GM21390 (cell line): ENCODE results near the gene ELAVL1.

Experiments
- ATAC-seq: cut with Tn5 transposase; IDR thresholded peaks from one replicate; pipeline ENCODE4 v1.9.1; 2021; ENCODE audit not compliant: unreplicated experiment

Gene ELAVL1

DNA sequence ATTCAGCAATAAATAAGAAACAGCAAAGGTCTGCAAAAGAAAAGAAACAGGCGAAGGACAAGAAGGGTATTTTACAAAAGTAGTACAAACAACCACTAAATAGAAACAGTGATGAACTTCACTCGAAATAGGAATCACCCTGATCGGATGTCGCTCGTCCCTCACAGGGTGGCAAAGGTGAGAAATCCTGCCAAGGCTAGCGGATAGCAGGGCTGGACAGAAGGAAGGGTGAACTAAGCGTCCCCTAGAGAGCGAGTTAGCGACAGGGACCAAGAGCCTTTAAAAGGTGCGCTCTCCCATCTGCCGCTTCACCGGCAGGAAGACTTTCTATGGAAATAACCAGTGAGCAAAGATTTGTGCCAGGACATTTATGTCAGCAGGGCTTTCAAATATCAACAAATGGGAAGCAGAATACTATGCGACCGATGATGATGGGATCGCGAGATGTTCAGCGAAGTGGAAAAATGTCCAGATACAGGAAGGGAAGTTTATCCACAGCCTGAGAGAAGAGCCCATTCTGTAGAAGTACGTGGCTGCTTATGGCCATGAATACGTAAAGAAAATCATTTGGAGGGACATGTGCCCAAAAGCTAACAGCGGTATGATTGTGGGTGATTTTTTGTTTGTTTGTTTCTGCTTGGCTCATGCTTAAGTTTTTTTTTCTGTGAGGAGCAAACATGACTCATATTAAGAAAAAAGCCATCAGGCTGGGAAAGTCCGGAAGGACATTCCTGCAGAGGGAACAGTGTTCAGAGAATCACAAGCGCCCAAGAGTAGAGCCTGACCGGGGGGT is 18.9 kb downstream of the ELAVL1 start:
- no peak for ATAC-seq

DNA sequence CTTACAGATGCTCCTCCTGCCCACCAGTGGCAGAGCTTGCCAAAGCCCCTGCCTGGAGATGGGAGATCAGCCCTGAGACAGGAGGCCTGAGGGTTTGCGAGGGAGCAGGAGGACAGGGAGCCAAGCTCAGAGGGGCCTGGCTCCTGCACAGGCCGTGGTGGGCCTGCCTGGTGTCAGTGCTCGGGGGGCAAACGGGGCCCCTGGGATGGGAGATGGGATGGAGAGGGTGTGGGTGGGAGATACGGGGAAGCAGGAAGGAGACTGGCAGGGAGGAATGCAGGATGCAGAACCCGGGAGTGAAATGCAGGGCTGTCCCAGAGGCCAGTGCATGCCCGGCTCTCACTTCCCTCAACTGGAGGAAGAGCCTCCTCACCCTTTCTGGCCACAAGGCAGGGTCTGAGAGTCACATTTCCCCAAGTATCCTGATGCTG is 19.9 kb downstream of the ELAVL1 start:
- no peak for ATAC-seq

DNA sequence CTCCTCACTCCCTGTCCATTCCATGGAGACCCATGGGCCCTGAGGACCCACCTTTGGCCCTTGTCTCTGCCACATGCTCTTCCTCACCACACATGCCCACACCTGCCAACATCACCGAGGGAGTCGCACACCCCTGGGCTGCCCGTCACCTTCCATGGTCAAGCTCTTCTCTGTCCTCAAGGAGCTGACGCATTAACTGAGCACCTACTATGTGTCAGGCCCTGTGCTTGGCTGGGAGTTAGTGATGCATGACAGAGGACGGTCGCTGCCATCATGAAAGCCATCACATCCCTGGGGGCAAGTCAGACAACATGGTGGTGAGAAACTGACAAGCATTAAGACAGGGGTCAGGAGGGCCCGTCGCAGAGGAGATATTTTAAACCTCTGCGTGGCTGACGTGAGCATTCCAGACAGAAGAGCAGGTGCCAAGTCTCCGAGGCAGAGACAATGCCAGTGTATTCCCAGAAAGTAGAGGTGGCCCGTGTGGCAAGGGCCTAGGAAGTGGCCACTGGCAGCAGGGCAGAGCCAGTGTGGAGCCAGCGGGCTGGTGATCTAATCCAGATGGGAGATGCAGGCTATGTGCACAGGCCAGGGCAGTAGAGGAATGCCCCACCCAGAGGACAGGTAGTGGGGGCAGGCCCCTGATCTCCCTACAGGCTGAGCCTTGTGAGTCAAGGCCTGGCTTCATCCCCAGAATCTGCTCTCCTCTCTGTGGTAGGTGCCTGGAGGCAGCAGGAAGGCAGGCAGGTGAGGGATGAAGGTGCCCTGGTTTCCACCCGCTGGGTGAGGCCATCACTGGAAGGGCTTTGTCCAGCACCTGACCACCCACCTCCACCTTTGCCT is 21.2 kb downstream of the ELAVL1 start:
- no peak for ATAC-seq

GRCh38 chr19:7983286-7983950 is 22.0 kb downstream of the ELAVL1 start:
- no peak for ATAC-seq

- no peak for ATAC-seq
Observed at GRCh38 chr19:7982651-7983099, 22.8 kb downstream of the ELAVL1 start.

GRCh38 chr19:7982103-7982502 is 23.3 kb downstream of the ELAVL1 start:
- no peak for ATAC-seq

DNA sequence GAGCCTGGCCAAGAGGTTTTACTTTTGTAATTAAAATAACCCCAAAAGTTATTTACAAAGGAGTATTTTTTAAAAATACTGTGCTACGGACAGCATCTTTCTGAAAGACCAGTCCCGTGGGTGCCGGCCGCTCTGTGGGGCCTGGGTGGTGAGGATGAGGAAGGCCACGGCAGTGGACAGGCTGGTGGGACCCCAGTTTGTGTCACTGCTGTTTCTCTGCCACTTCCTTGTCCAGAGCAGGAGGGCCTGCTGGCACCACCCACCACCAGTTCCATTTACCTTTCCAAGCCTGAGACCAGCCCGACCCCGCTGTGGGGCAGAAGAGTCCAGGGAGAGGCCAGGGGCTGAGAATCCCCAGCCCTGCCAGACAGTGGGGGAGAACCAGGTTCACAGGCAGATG is 23.8 kb downstream of the ELAVL1 start:
- no peak for ATAC-seq

DNA sequence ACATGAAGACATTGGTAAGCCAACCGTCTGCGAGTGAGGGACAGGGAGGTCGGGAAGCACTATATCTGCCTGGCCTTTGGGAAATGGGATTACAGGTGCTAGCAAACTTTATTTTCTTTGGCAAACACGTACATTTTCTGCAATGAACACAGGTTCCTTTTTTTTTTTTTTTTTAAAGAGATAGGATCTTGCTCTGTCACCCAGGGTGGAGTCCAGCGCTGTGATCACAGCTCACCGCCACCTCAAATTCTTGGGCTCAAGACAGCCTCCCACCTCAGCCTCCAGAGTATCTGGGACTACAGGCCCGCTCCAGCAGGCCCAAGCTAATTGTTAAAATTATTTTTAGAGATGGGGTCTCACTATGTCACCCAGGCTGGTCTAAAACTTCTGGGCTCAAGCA is 24.2 kb downstream of the ELAVL1 start:
- no peak for ATAC-seq

DNA sequence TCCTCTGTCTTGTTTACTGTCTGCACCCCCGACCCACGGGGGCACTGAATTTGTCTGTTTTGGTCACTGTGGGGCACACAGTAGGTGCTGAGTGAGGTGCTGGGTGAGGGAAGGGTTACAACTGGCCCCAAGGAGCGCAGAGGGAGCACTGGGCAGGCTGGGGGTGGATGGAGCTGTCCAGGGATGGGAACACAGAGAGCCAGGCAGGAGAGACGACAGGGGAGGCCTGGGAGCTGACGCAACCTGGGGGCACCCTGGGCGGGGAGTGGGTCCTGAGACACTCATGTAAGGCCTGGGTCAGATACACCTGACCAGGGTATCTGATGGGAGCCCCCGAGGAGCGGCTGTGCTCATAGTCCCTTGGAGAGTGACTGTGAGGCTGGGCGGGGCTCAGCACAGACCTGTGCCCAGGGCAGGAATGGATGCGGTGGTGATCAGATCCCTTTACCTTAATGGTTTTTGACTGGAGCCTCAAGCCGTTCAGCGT is 24.8 kb downstream of the ELAVL1 start:
- no peak for ATAC-seq

DNA sequence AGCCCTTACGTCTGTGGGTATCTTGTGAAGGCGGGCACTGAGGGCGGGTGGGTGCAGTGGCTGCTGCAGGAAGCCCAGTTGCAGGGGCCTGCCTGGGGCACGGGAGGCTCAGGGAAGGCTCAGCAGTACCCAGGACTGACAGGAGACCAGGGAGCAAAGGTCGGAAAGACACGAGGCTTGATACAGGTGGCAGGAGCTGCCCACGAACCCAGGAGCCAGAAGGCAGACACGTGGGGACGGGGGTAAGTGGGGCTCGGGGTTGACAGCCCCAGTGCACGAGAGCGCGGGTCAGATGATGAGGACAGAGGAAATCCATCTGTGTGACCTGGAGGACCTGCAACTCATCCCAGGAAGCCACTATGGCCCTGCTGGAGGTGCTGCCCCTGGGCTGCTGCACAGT is 25.3 kb downstream of the ELAVL1 start:
- no peak for ATAC-seq

DNA sequence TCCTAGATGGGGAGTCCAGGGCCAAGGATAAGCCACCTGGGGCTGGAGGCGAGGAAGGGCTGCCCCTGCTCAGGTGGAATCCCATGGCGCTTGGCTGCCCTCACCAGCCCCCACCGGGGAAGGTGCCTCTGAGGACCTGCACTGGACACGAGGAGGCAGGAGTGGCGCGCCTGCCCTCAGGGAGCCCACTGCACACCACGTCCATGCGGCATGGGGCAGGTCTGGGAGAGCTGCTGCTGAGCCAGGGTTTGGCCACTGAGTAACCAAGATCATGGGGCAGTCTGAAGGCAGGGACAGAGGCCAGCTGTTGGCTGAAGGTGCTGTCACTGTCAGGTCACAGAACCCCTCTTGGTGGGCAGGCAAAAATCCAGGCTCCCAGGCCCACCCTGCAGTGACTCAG is 25.9 kb downstream of the ELAVL1 start:
- ATAC-seq = no peak

DNA sequence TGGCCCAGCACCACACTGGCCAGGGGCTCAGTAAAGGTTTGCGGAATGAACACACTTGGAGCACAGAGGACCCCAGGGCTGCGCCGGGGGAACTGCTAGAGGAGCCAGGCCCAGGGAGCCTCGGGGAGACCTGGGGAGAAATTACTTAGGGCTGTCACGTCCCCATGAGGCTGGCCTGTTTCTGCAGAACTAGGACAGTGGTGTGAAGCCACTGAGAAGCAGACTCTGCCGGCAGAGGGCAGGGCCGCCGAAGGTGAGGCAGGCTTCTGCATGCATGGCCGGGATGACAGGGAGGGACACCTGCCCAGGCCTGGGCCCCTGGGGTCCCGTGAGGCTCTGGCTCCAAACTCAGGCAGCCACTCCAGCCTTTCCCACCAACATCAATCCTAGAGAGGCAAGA is 26.4 kb downstream of the ELAVL1 start:
- no peak for ATAC-seq

DNA sequence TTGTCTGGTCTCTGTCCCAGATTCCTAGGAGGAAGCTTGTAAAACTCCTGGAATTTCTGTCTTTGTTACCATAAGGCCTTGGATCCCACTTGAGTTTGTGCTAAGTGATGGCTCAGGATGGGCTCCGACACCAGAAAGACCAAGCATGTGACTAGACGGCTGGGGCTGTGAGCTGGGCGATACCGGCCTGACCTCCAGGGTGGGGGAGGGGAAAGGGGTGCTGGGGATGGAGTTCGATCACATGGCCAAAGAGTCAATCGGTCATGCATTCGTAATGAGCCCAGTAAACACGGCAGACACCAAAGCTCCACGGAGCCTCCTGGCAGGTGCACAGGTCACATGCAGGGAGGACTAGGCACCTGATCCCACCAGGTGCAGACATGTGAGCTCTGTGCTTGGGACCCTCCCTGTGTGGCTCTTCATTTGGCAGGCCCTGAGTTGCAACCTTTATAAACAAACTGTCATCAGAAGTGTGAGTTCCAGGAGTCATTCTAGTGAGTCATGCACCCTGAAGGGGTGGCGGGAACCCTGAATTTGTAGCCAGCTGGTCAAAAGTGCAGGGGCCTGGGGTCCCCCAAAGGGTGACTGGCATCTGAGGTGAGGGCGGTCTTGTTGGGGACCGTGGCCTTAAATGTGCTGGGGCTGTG is 27.1 kb downstream of the ELAVL1 start:
- ATAC-seq = no peak

GRCh38 chr19:7977723-7978040 is 27.8 kb downstream of the ELAVL1 start:
- ATAC-seq = no peak

GRCh38 chr19:7977021-7977722 is 28.3 kb downstream of the ELAVL1 start:
- ATAC-seq = no peak

GRCh38 chr19:7976461-7976860 is 29.0 kb downstream of the ELAVL1 start:
- no peak for ATAC-seq

GRCh38 chr19:7975037-7975436 is 30.4 kb downstream of the ELAVL1 start:
- no peak for ATAC-seq

DNA sequence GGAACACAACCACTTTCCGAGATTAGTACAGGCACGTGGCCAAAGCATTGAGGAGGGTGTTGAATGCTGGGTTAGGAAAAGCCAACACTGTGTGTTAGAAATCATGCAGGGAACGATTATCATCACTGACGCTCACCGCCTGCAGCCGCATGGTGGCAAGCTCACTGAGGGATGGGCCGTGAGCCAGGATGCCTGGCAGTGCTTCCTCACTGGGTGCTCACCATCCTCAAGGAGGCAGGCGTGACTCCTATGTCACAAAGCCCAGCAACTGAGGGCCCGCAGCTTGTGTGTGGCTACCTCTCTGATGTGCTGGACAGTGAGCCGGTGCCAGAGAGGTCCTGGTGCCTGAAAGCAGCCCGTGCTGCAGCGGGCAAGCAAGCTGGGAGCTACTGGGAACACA is 31.6 kb downstream of the ELAVL1 start:
- ATAC-seq = no peak

- ATAC-seq = no peak
Observed at GRCh38 chr19:7971553-7972520, 33.6 kb downstream of the ELAVL1 start.
